ENCODE data around the gene CFD. TPM values are rescaled to one million over a fixed set of nuclear protein-coding genes. Genes with fewer than 3 reads are reported as not detected.
A peak's percentile ranks its signal among the peaks of the same experiment; 100 is the strongest.
"Not testable (repeated sequence)": the region's sequence is repeated elsewhere in the genome, so short reads cannot be mapped to it uniquely, and the experiment has no call there.

The CFD gene
- 1 to 10 TPM in 1 of 2 donors, not detected in 1; 4.9 TPM for total RNA-seq

- ATAC-seq (no peak), DNase-seq (ENCODE audit: low spot score in 2 of 2) (no peak)
- H3K27ac Mint-ChIP-seq = no peak within 1 kb of the TSS
- no peaks in the 10 kb centered on the region for H3K36me3 Mint-ChIP-seq
- no peaks in the 10 kb centered on the region for H3K9me3 Mint-ChIP-seq
Measured at GRCh38 chr19:858868-859843, at the start of gene CFD. Gene CFD, plus strand, starts transcription at chr19:859664. Its CDS starts 26 bp downstream, at chr19:859690.

- Mint-ChIP-seq H3K36me3 (peaks cover 12 to 40% of the 10 kb centered on the region in 2 donors), H3K9me3 (no peaks in the 10 kb centered on the region), H3K27ac (peak overlapping the region in 1 of 2 donors; percentile 87)
- ATAC-seq = no peak
- no peak for DNase-seq (ENCODE audit: low spot score in 2 of 2)
Measured at GRCh38 chr19:810077-810855, 49.2 kb upstream of the CFD start.

- Mint-ChIP-seq H3K9me3 (peaks cover 0 to 4% of the 10 kb centered on the region in 2 donors), H3K36me3 (peaks cover 12 to 45% of the 10 kb centered on the region in 2 donors), H3K27ac (peak overlapping the region in 1 of 2 donors; percentile 95)
- ATAC-seq (no peak), DNase-seq (ENCODE audit: low spot score in 2 of 2) (no peak)
Measured at GRCh38 chr19:810883-811489, 48.5 kb upstream of the CFD start.

- peak overlapping the region in 1 of 2 donors; percentile 95 for H3K27ac Mint-ChIP-seq
- peaks cover 12 to 45% of the 10 kb centered on the region in 2 donors for H3K36me3 Mint-ChIP-seq
- H3K9me3 Mint-ChIP-seq = peaks cover 4 to 9% of the 10 kb centered on the region in 2 donors
- DNase-seq (ENCODE audit: low spot score in 2 of 2) (no peak), ATAC-seq (no peak)
Measured at GRCh38 chr19:811506-812048, 47.9 kb upstream of the CFD start.

- DNase-seq (ENCODE audit: low spot score in 2 of 2) (no peak), ATAC-seq (peak in 1 of 2 donors; percentile 1)
- H3K36me3 Mint-ChIP-seq = peaks cover 9 to 39% of the 10 kb centered on the region in 2 donors
- H3K27ac Mint-ChIP-seq = peak overlapping the region in 1 of 2 donors; percentile 95
- peaks cover 5 to 14% of the 10 kb centered on the region in 2 donors for H3K9me3 Mint-ChIP-seq
Measured at GRCh38 chr19:812049-812746, 47.3 kb upstream of the CFD start.

GRCh38 chr19:812747-813218 is 46.7 kb upstream of the CFD start:
- Mint-ChIP-seq H3K9me3 (peaks cover 5 to 14% of the 10 kb centered on the region in 2 donors), H3K36me3 (peaks cover 3 to 34% of the 10 kb centered on the region in 2 donors), H3K27ac (no peak overlapping the region)
- ATAC-seq (peak in 1 of 2 donors; percentile 0), DNase-seq (ENCODE audit: low spot score in 2 of 2) (no peak)

GRCh38 chr19:813219-814151 is 46.0 kb upstream of the CFD start:
- peak overlapping the region; percentile 50 to 82 for H3K27ac Mint-ChIP-seq
- H3K36me3 Mint-ChIP-seq = peaks cover 0 to 31% of the 10 kb centered on the region in 2 donors
- ATAC-seq = peak; percentile 1 to 5
- peaks cover 5 to 14% of the 10 kb centered on the region in 2 donors for H3K9me3 Mint-ChIP-seq
- no peak for DNase-seq (ENCODE audit: low spot score in 2 of 2)

GRCh38 chr19:814152-815078 is 45.0 kb upstream of the CFD start:
- peaks cover 0 to 30% of the 10 kb centered on the region in 2 donors for H3K36me3 Mint-ChIP-seq
- peak in 1 of 2 donors; percentile 24 for DNase-seq (ENCODE audit: low spot score in 2 of 2)
- peak overlapping the region; percentile 82 to 93 for H3K27ac Mint-ChIP-seq
- H3K9me3 Mint-ChIP-seq = peaks cover 5 to 14% of the 10 kb centered on the region in 2 donors
- ATAC-seq = peak; percentile 2 to 23

- H3K36me3 Mint-ChIP-seq = peaks cover 0 to 23% of the 10 kb centered on the region in 2 donors
- H3K27ac Mint-ChIP-seq = peak overlapping the region; percentile 82 to 93
- peaks cover 5 to 14% of the 10 kb centered on the region in 2 donors for H3K9me3 Mint-ChIP-seq
- peak; percentile 10 to 25 for ATAC-seq
- no peak for DNase-seq (ENCODE audit: low spot score in 2 of 2)
Measured at GRCh38 chr19:815079-815774, 44.2 kb upstream of the CFD start.

- DNase-seq (ENCODE audit: low spot score in 2 of 2) = no peak
- Mint-ChIP-seq H3K36me3 (peaks cover 0 to 17% of the 10 kb centered on the region in 2 donors), H3K9me3 (peaks cover 5 to 14% of the 10 kb centered on the region in 2 donors), H3K27ac (peak overlapping the region; percentile 65 to 74)
- peak; percentile 9 to 10 for ATAC-seq
Measured at GRCh38 chr19:815775-816499, 43.5 kb upstream of the CFD start.

GRCh38 chr19:816500-816857 is 43.0 kb upstream of the CFD start:
- H3K27ac Mint-ChIP-seq = peak overlapping the region; percentile 2 to 74
- DNase-seq (ENCODE audit: low spot score in 2 of 2) (no peak), ATAC-seq (no peak)
- peaks cover 5 to 14% of the 10 kb centered on the region in 2 donors for H3K9me3 Mint-ChIP-seq
- peaks cover 0 to 17% of the 10 kb centered on the region in 2 donors for H3K36me3 Mint-ChIP-seq

GRCh38 chr19:820212-820611 is 39.3 kb upstream of the CFD start:
- not testable (repeated sequence) for ATAC-seq; DNase-seq (ENCODE audit: low spot score in 2 of 2); H3K27ac Mint-ChIP-seq; H3K36me3 Mint-ChIP-seq
- peaks cover 5 to 14% of the 10 kb centered on the region in 2 donors for H3K9me3 Mint-ChIP-seq
